H9 (cell line): ENCODE measurements around the gene TSC22D3. TPM values are rescaled to one million over a fixed set of nuclear protein-coding genes. Genes with fewer than 3 reads are reported as not detected.
"Not testable (repeated sequence)": the region's sequence is repeated elsewhere in the genome, so short reads cannot be mapped to it uniquely, and the experiment has no call there.

Source experiments
- DNase-seq: peaks from one replicate; pipeline ENCODE4 v3.0.0-alpha.2; 2017
- H2AFZ ChIP-seq: one replicate; pipeline ENCODE4 v1.6.1; 2013; ENCODE audit warnings: mild to moderate bottlenecking, low read length, control low read depth, moderate library complexity
- H2AK5ac ChIP-seq: 2 replicates; pipeline ENCODE4 v1.6.1; 2013; ENCODE audit warnings: low read length, control low read depth, mixed read lengths; ENCODE audit not compliant: insufficient read length
- H2BK120ac ChIP-seq: one replicate; pipeline ENCODE4 v1.6.1; 2013; ENCODE audit warnings: low read depth, mild to moderate bottlenecking, low read length, control low read depth, inconsistent platforms; ENCODE audit not compliant: poor library complexity, severe bottlenecking
- H2BK12ac ChIP-seq: 2 replicates; pipeline ENCODE4 v1.6.1; 2013; ENCODE audit warnings: low read length, control low read depth, mixed read lengths, low read depth; ENCODE audit not compliant: insufficient read length
- H2BK15ac ChIP-seq: 2 replicates; pipeline ENCODE4 v1.6.1; 2013; ENCODE audit warnings: low read depth, low read length, control low read depth
- H2BK20ac ChIP-seq: one replicate; pipeline ENCODE4 v1.6.1; 2013; ENCODE audit warnings: low read depth, mild to moderate bottlenecking, low read length, control low read depth, inconsistent platforms; ENCODE audit not compliant: poor library complexity, severe bottlenecking
- H2BK5ac ChIP-seq: 2 replicates; pipeline ENCODE4 v1.6.1; 2013; ENCODE audit warnings: low read length, control low read depth, mixed read lengths; ENCODE audit not compliant: insufficient read length
- H3K14ac ChIP-seq: 2 replicates; pipeline ENCODE4 v1.6.1; 2013; ENCODE audit warnings: low read length, control low read depth; ENCODE audit not compliant: insufficient read depth
- H3K18ac ChIP-seq: 2 replicates; pipeline ENCODE4 v1.6.1; 2013; ENCODE audit warnings: low read depth, mild to moderate bottlenecking, mixed read lengths, low read length, control low read depth; ENCODE audit not compliant: insufficient read length
- H3K23ac ChIP-seq: 2 replicates; pipeline ENCODE4 v1.6.1; 2013; ENCODE audit warnings: low read length, control low read depth, mixed read lengths, low read depth; ENCODE audit not compliant: insufficient read length
- H3K23me2 ChIP-seq: 2 replicates; pipeline ENCODE4 v1.6.1; 2013; ENCODE audit warnings: low read depth, mild to moderate bottlenecking, mixed read lengths, low read length, control low read depth; ENCODE audit not compliant: insufficient read length, poor library complexity, severe bottlenecking
- H3K27ac ChIP-seq: 2 replicates; pipeline ENCODE4 v1.5.1; 2013; ENCODE audit warnings: low read length, control low read depth, mixed read lengths, low read depth; ENCODE audit not compliant: insufficient read length
- H3K27me3 ChIP-seq: 2 replicates; pipeline ENCODE4 v1.6.1; 2013; ENCODE audit warnings: low read length, control low read depth, inconsistent platforms; ENCODE audit not compliant: insufficient read depth
- H3K4ac ChIP-seq: 2 replicates; pipeline ENCODE4 v1.6.1; 2013; ENCODE audit warnings: low read depth, mild to moderate bottlenecking, control low read depth, inconsistent platforms, low read length, moderate library complexity
- H3K4me1 ChIP-seq: 2 replicates; pipeline ENCODE4 v1.6.1; 2013; ENCODE audit warnings: low read length, control low read depth, inconsistent platforms; ENCODE audit not compliant: insufficient read depth
- H3K4me2 ChIP-seq: 2 replicates; pipeline ENCODE4 v1.6.1; 2013; ENCODE audit warnings: low read length, control low read depth, mixed read lengths; ENCODE audit not compliant: insufficient read length, insufficient read depth
- H3K56ac ChIP-seq: 2 replicates; pipeline ENCODE4 v1.6.1; 2013; ENCODE audit warnings: low read depth, mild to moderate bottlenecking, mixed read lengths, low read length, control low read depth; ENCODE audit not compliant: insufficient read length
- H3K79me1 ChIP-seq: 2 replicates; pipeline ENCODE4 v1.6.1; 2013; ENCODE audit warnings: low read depth, mild to moderate bottlenecking, moderate library complexity, low read length, control low read depth, inconsistent platforms; ENCODE audit not compliant: insufficient read depth, poor library complexity, severe bottlenecking
- H3K79me2 ChIP-seq: 2 replicates; pipeline ENCODE4 v1.6.1; 2013; ENCODE audit warnings: low read length, control low read depth, inconsistent platforms; ENCODE audit not compliant: insufficient read depth
- H3K9ac ChIP-seq: 2 replicates; pipeline ENCODE4 v1.6.1; 2013; ENCODE audit warnings: low read length, control low read depth, mixed read lengths; ENCODE audit not compliant: insufficient read length; ENCODE audit errors: extremely low read depth
- H3K9me3 ChIP-seq: one replicate; pipeline ENCODE4 v1.6.1; 2013; ENCODE audit warnings: low read depth, low read length, inconsistent platforms; ENCODE audit not compliant: control insufficient read depth
- H3T11ph ChIP-seq: one replicate; pipeline ENCODE4 v1.6.1; 2013; ENCODE audit warnings: mild to moderate bottlenecking, low read length, control low read depth, inconsistent platforms
- H4K20me1 ChIP-seq: one replicate; pipeline ENCODE4 v1.6.1; 2013; ENCODE audit not compliant: control insufficient read depth, insufficient read length, insufficient read depth
- H4K5ac ChIP-seq: 2 replicates; pipeline ENCODE4 v1.6.1; 2013; ENCODE audit warnings: low read depth, mild to moderate bottlenecking, mixed read lengths, low read length, control low read depth; ENCODE audit not compliant: insufficient read length
- H4K8ac ChIP-seq: replicated peaks from 2 replicates; pipeline ENCODE4 v1.6.1; 2013; ENCODE audit warnings: low read length, control low read depth, mixed read lengths, low read depth; ENCODE audit not compliant: insufficient read length
- H4K91ac ChIP-seq: 2 replicates; pipeline ENCODE4 v1.6.1; 2013; ENCODE audit warnings: low read depth, mild to moderate bottlenecking, moderate library complexity, mixed read lengths, low read length, control low read depth; ENCODE audit not compliant: insufficient read length
- H3K27ac Mint-ChIP-seq, 3 experiments: 2 replicates in 2 of 3; 3 replicates in 1 of 3; pipeline ENCODE4 v1.8.0; 2020 to 2021; ENCODE audit warnings: mixed read lengths in 3 of 3, mild to moderate bottlenecking in 1 of 3, moderate library complexity in 1 of 3
- H3K27me3 Mint-ChIP-seq: 2 replicates; pipeline ENCODE4 v1.8.0; 2021; ENCODE audit warnings: low read depth, mild to moderate bottlenecking, moderate library complexity, mixed read lengths
- H3K36me3 Mint-ChIP-seq, 3 experiments: 2 replicates in 2 of 3; 3 replicates in 1 of 3; pipeline ENCODE4 v1.8.0; 2020 to 2021; ENCODE audit warnings: low read depth in 3 of 3, mixed read lengths in 3 of 3; ENCODE audit not compliant: insufficient read depth in 1 of 3
- H3K4me1 Mint-ChIP-seq, 2 experiments: 2 replicates each; pipeline ENCODE4 v1.8.0; 2020; ENCODE audit warnings: mixed read lengths in 2 of 2
- H3K4me3 Mint-ChIP-seq, 2 experiments: 2 replicates in 1 of 2; 3 replicates in 1 of 2; pipeline ENCODE4 v1.8.0; 2020 to 2021; ENCODE audit warnings: mild to moderate bottlenecking in 2 of 2, mixed read lengths in 2 of 2, moderate library complexity in 1 of 2
- H3K9me3 Mint-ChIP-seq, 2 experiments: 2 replicates in 1 of 2; 3 replicates in 1 of 2; pipeline ENCODE4 v1.8.0; 2020; ENCODE audit warnings: mild to moderate bottlenecking in 2 of 2, mixed read lengths in 2 of 2, moderate library complexity in 1 of 2
- WGBS: extraction: QIAGEN DNeasy Blood & Tissue Kit; methylation state at CpG from one replicate; pipeline ENCODE4 v1.1.7; 2013; ENCODE audit warnings: missing lambda C conversion rate, low lambda C conversion rate, mixed read lengths; ENCODE audit not compliant: insufficient read length; ENCODE audit errors: extremely low coverage; 5-methylcytosine and 5-hydroxymethylcytosine counted together
- total RNA-seq: library from RNA; stranded (reverse); gene quantifications from 2 replicates; pipeline ENCODE4 v1.2.1, GENCODE V29; 2021
- TF ChIP-seq, protein P1 (sequence below): fragments of 200-600 bp; sonication (generic); conservative IDR thresholded peaks from 3 replicates; pipeline ENCODE4 v1.8.0; 2021; ENCODE audit warnings: antibody characterized with exemption, mild to moderate bottlenecking

Gene TSC22D3
- total RNA-seq, 1 experiment from 2014 or later, result 10.5 TPM

DNA sequence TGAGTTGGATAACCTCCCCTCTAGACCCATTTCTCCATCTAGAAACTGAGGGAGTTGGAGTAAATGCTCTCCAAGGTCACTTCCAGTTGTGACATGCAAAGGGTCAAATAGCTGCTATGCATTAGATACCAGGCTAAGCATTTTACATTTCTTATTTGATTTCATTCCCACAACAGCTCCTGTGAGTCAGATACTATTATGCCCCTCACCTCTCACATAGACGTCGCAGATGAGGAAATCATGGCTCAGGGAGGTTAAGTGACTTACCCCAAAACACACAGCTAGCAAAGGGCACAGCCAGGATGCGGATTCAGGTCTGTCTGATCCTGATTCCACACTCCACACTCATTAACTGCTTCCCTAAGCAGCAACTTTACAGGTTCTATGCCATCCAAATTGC, 89.6 kb downstream of the TSC22D3 start:
- no peaks in the 10 kb centered on the region for H3K27me3 Mint-ChIP-seq
- no CpG with 5 or more reads among the region's 3 CpGs for WGBS
- TF ChIP-seq, protein P1, sequence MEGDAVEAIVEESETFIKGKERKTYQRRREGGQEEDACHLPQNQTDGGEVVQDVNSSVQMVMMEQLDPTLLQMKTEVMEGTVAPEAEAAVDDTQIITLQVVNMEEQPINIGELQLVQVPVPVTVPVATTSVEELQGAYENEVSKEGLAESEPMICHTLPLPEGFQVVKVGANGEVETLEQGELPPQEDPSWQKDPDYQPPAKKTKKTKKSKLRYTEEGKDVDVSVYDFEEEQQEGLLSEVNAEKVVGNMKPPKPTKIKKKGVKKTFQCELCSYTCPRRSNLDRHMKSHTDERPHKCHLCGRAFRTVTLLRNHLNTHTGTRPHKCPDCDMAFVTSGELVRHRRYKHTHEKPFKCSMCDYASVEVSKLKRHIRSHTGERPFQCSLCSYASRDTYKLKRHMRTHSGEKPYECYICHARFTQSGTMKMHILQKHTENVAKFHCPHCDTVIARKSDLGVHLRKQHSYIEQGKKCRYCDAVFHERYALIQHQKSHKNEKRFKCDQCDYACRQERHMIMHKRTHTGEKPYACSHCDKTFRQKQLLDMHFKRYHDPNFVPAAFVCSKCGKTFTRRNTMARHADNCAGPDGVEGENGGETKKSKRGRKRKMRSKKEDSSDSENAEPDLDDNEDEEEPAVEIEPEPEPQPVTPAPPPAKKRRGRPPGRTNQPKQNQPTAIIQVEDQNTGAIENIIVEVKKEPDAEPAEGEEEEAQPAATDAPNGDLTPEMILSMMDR, result no peak

GRCh38 chrX:107685586-107685985, 90.0 kb downstream of the TSC22D3 start:
- DNase-seq, H3K4me2 ChIP-seq, H2BK5ac ChIP-seq, H2BK120ac ChIP-seq, H3K9ac ChIP-seq, H4K20me1 ChIP-seq, H3K79me1 ChIP-seq, H3K4ac ChIP-seq, H3K4me3 Mint-ChIP-seq, H3K23ac ChIP-seq, H2BK15ac ChIP-seq, H3K27ac ChIP-seq, H2AFZ ChIP-seq, H3T11ph ChIP-seq, H2BK20ac ChIP-seq, H3K56ac ChIP-seq, H2BK12ac ChIP-seq, H3K4me1 Mint-ChIP-seq, H4K91ac ChIP-seq, H3K18ac ChIP-seq, H3K23me2 ChIP-seq, H2AK5ac ChIP-seq, H3K79me2 ChIP-seq, H4K5ac ChIP-seq, H3K27ac Mint-ChIP-seq, H3K27me3 Mint-ChIP-seq, H3K9me3 ChIP-seq, H3K4me1 ChIP-seq, H3K27me3 ChIP-seq, H3K14ac ChIP-seq, H4K8ac ChIP-seq, H3K36me3 Mint-ChIP-seq: not testable (repeated sequence)
- peaks cover 0 to 44% of the 10 kb centered on the region in 2 experiments; a peak in 2 of 5 replicates for H3K9me3 Mint-ChIP-seq
- no CpG with 5 or more reads among the region's 9 CpGs for WGBS

More for the DNA sequence above, 89.6 kb downstream of the TSC22D3 start:
- H3K9me3 ChIP-seq, result no peaks in the 10 kb centered on the region
- H3K23ac ChIP-seq, result no peak overlapping the region
- Mint-ChIP-seq H3K9me3 (peaks cover 0 to 40% of the 10 kb centered on the region in 2 experiments; a peak in 2 of 5 replicates), H3K4me3 (no peak overlapping the region), H3K27ac (no peak overlapping the region), H3K36me3 (no peaks in the 10 kb centered on the region; a peak in 1 of 7 replicates), H3K4me1 (no peaks in the 10 kb centered on the region)
- no peak overlapping the region for H4K8ac ChIP-seq
- no peak overlapping the region for H2AK5ac ChIP-seq
- no peaks in the 10 kb centered on the region for H4K20me1 ChIP-seq
- H3K4me1 ChIP-seq, result no peaks in the 10 kb centered on the region
- H3K79me1 ChIP-seq, result no peaks in the 10 kb centered on the region
- H3K27me3 ChIP-seq, result no peaks in the 10 kb centered on the region
- H3K4ac ChIP-seq, result no peak overlapping the region
- H2AFZ ChIP-seq, result no peak overlapping the region
- no peak overlapping the region for H4K91ac ChIP-seq
- no peak overlapping the region for H3K14ac ChIP-seq
- no peak for DNase-seq
- no peak overlapping the region for H3T11ph ChIP-seq
- no peak overlapping the region for H2BK15ac ChIP-seq
- H3K23me2 ChIP-seq, result no peaks in the 10 kb centered on the region
- H3K18ac ChIP-seq, result no peak overlapping the region
- no peak overlapping the region for H2BK120ac ChIP-seq
- no peak overlapping the region for H3K4me2 ChIP-seq
- no peak overlapping the region for H2BK20ac ChIP-seq
- H2BK5ac ChIP-seq, result no peak overlapping the region
- H3K79me2 ChIP-seq, result no peaks in the 10 kb centered on the region
- no peak overlapping the region for H2BK12ac ChIP-seq
- no peak overlapping the region for H4K5ac ChIP-seq
- H3K9ac ChIP-seq, result no peak overlapping the region
- H3K56ac ChIP-seq, result no peak overlapping the region
- H3K27ac ChIP-seq, result no peak overlapping the region
